Tibial artery (tissue), 4 donors: Measurements from ENCODE around the gene ANKZF1.

Experiments used
- DNase-seq, 2 donors: peaks; one replicate each; pipeline ENCODE4 v3.0.0-alpha.2; 2019
- H3K27ac ChIP-seq, 2 donors: fragments of 200-600 bp; sonication (generic) in 1 of 2; 1 replicate in 1 of 2; 2 replicates in 1 of 2; pipeline ENCODE4 v1.5.1; 2018 to 2019; ENCODE audit warnings: mild to moderate bottlenecking in 1 of 2
- H3K27me3 ChIP-seq, 2 donors: fragments of 200-600 bp; sonication (generic) in 1 of 2; one replicate each; pipeline versions ENCODE4 v1.5.1 to v1.6.0; 2016 to 2019
- H3K36me3 ChIP-seq, 3 donors: fragments of 200-600 bp; sonication (generic) in 2 of 3; one replicate each; pipeline ENCODE4 v1.5.1; 2016 to 2019; ENCODE audit warnings: mild to moderate bottlenecking in 2 of 3
- H3K4me1 ChIP-seq, 4 donors: fragments of 200-600 bp; sonication (generic) in 2 of 4; 1 replicate in 3 of 4; 2 replicates in 1 of 4; pipeline ENCODE4 v1.5.1; 2016 to 2019
- H3K4me3 ChIP-seq, 2 donors: fragments of 200-600 bp; sonication (generic) in 1 of 2; 1 replicate in 1 of 2; 2 replicates in 1 of 2; pipeline ENCODE4 v1.5.1; 2018 to 2019; ENCODE audit warnings: mild to moderate bottlenecking in 2 of 2
- H3K9me3 ChIP-seq, 3 donors: fragments of 200-600 bp; sonication (generic) in 1 of 3; one replicate each; pipeline ENCODE4 v1.5.1; 2016 to 2019
- intact Hi-C: fragments of 100-400 bp; cut with DNase I; formaldehyde crosslinking; loops from one replicate; pipeline ENCODE4 v1.15.0; 2023; ENCODE audit warnings: low total_unique reads
- TF ChIP-seq, protein P1 (sequence below), 2 experiments: fragments of 200-600 bp in 1 of 2; fragments of 450-650 bp in 1 of 2; IDR thresholded peaks; one replicate each; pipeline ENCODE4 v1.5.1; 2017 to 2019; ENCODE audit warnings: antibody characterized with exemption in 2 of 2, mild to moderate bottlenecking in 1 of 2, moderate library complexity in 1 of 2

The ANKZF1 gene, protein sequence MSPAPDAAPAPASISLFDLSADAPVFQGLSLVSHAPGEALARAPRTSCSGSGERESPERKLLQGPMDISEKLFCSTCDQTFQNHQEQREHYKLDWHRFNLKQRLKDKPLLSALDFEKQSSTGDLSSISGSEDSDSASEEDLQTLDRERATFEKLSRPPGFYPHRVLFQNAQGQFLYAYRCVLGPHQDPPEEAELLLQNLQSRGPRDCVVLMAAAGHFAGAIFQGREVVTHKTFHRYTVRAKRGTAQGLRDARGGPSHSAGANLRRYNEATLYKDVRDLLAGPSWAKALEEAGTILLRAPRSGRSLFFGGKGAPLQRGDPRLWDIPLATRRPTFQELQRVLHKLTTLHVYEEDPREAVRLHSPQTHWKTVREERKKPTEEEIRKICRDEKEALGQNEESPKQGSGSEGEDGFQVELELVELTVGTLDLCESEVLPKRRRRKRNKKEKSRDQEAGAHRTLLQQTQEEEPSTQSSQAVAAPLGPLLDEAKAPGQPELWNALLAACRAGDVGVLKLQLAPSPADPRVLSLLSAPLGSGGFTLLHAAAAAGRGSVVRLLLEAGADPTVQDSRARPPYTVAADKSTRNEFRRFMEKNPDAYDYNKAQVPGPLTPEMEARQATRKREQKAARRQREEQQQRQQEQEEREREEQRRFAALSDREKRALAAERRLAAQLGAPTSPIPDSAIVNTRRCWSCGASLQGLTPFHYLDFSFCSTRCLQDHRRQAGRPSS

DNA sequence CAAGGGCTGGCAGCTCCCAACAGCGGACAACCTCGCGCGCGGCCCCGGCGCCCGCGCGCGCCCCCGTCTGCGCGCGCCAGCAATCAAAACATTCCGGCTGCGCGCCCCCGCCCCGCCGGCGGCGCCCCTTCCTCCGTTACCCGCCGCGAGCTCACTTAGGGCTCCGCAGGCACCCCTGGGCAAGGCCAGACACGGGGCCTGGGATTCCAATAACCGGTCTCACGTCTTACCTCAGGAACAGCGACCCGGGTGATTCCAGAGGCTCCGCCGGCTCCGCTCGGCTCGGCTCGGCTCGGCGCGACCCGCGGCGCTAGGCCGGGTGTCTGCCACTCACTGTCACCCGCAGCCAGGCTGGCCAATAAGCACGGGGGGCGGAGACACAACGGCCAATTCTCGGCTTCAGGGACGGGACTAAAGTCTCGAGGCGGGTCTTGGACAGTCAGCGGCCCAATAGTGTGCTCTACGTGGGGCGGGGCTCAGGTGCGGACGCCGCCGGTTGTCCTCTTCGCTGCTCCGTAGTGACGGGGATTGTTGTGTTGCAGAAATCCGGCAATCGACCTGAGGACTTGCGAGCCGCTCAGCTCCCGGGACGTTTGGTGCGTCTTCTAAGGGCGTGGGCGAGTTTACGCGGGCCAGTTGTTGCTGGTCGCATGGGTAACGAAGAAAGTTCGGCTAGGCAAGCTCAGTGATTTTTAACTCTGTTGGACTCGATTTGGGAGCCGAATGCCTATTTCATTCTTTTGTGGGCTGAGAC lies at the start of gene ANKZF1, which contains the start of gene ATG9A:
Gene ANKZF1, plus strand, starts transcription at position 502 of the 754 bp plus-strand sequence. CDS start 452 bp downstream, outside the sequence.
Gene ATG9A, minus strand, starts transcription at position 332 of the 754 bp plus-strand sequence. CDS start 1,612 bp downstream, outside the sequence.
- intact Hi-C loops, result loop anchor here (2.0 to 10.0 kb wide), 2 partner anchors 15 to 65 kb away; partner anchors contain the start of genes GLB1L and STK16
- peak within 1 kb of the TSS; percentile 93 to 96 for H3K27ac ChIP-seq
- no peaks in the 10 kb centered on the region for H3K27me3 ChIP-seq
- H3K4me3 ChIP-seq, result peak within 1 kb of the TSS; percentile 62 to 77
- no peaks in the 10 kb centered on the region for H3K9me3 ChIP-seq
- peak; percentile 99 to 100 for DNase-seq
- H3K36me3 ChIP-seq, result peaks cover 39 to 54% (median 54%) of the 10 kb centered on the region in 3 donors
- peaks cover 5 to 44% (median 26%) of the 10 kb centered on the region in 4 donors for H3K4me1 ChIP-seq
- TF ChIP-seq, protein P1, sequence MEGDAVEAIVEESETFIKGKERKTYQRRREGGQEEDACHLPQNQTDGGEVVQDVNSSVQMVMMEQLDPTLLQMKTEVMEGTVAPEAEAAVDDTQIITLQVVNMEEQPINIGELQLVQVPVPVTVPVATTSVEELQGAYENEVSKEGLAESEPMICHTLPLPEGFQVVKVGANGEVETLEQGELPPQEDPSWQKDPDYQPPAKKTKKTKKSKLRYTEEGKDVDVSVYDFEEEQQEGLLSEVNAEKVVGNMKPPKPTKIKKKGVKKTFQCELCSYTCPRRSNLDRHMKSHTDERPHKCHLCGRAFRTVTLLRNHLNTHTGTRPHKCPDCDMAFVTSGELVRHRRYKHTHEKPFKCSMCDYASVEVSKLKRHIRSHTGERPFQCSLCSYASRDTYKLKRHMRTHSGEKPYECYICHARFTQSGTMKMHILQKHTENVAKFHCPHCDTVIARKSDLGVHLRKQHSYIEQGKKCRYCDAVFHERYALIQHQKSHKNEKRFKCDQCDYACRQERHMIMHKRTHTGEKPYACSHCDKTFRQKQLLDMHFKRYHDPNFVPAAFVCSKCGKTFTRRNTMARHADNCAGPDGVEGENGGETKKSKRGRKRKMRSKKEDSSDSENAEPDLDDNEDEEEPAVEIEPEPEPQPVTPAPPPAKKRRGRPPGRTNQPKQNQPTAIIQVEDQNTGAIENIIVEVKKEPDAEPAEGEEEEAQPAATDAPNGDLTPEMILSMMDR (IDR thresholded peaks at IDR 0.05), result peak in 1 of 2 experiments; percentile 32

DNA sequence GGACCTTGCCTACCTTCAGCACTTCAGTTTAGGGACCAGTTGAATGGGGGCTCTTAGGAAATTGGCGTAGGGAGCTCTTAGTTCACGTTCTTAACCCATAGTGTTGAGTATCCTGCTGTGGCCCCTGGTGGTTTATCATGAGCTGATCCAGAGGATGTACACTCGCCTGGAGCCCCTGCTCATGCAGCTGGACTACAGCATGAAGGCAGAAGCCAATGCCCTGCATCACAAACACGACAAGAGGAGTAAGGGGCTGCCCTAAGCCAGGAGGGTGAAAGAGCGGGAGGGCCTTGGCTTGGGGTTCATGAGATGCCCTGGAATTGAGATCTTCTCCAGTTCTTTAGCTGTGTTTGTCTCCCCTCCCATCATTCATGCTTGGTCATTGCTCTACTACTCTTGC lies 48.6 kb upstream of the ANKZF1 start:
- H3K4me1 ChIP-seq, result peaks cover 4 to 19% (median 17%) of the 10 kb centered on the region in 4 donors
- intact Hi-C loops, result no loop called here
- H3K4me3 ChIP-seq, result no peak overlapping the region
- DNase-seq, result no peak
- H3K9me3 ChIP-seq, result no peaks in the 10 kb centered on the region
- TF ChIP-seq, protein P1 (IDR thresholded peaks at IDR 0.05), result no peak
- no peak overlapping the region for H3K27ac ChIP-seq
- H3K36me3 ChIP-seq, result peaks cover 47 to 55% (median 54%) of the 10 kb centered on the region in 3 donors
- H3K27me3 ChIP-seq, result no peaks in the 10 kb centered on the region

DNA sequence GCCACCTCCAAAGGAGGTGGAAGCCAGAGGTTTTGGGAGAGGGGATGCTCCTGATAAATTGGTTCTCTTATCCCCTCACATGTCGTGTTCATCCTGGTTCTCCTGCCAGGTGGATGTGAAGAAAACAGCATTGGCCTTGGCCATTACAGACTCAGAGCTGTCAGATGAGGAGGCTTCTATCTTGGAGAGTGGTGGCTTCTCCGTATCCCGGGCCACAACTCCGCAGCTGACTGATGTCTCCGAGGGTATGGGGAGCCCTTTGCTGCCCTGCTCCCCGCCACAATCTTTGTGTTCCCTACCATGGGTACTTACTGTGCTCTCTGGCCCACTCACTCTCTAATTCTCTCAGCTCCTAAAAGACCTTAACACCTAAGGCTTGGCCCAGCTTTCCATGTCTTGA lies 48.1 kb upstream of the ANKZF1 start:
- no peak for DNase-seq
- H3K9me3 ChIP-seq, result no peaks in the 10 kb centered on the region
- intact Hi-C loops, result no loop called here
- TF ChIP-seq, protein P1 (IDR thresholded peaks at IDR 0.05), result no peak
- H3K27me3 ChIP-seq, result no peaks in the 10 kb centered on the region
- H3K27ac ChIP-seq, result no peak overlapping the region
- no peak overlapping the region for H3K4me3 ChIP-seq
- H3K36me3 ChIP-seq, result peaks cover 47 to 55% (median 54%) of the 10 kb centered on the region in 3 donors
- H3K4me1 ChIP-seq, result peaks cover 4 to 18% (median 17%) of the 10 kb centered on the region in 4 donors

DNA sequence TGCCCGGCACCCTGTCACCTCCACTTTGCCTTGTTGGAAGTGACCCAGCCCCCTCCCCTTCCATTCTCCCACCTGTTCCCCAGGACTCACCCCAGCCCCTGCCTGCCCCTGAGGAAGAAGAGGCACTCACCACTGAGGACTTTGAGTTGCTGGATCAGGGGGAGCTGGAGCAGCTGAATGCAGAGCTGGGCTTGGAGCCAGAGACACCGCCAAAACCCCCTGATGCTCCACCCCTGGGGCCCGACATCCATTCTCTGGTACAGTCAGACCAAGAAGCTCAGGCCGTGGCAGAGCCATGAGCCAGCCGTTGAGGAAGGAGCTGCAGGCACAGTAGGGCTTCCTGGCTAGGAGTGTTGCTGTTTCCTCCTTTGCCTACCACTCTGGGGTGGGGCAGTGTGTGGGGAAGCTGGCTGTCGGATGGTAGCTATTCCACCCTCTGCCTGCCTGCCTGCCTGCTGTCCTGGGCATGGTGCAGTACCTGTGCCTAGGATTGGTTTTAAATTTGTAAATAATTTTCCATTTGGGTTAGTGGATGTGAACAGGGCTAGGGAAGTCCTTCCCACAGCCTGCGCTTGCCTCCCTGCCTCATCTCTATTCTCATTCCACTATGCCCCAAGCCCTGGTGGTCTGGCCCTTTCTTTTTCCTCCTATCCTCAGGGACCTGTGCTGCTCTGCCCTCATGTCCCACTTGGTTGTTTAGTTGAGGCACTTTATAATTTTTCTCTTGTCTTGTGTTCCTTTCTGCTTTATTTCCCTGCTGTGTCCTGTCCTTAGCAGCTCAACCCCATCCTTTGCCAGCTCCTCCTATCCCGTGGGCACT lies 47.1 kb upstream of the ANKZF1 start:
- DNase-seq, result no peak
- H3K36me3 ChIP-seq, result peaks cover 47 to 55% (median 54%) of the 10 kb centered on the region in 3 donors
- no peak overlapping the region for H3K27ac ChIP-seq
- no peaks in the 10 kb centered on the region for H3K27me3 ChIP-seq
- H3K4me1 ChIP-seq, result peaks cover 4 to 18% (median 17%) of the 10 kb centered on the region in 4 donors
- H3K9me3 ChIP-seq, result no peaks in the 10 kb centered on the region
- TF ChIP-seq, protein P1 (IDR thresholded peaks at IDR 0.05), result no peak
- intact Hi-C loops, result no loop called here
- H3K4me3 ChIP-seq, result no peak overlapping the region
